Erythroblast (primary cell): ENCODE data around the gene HLA-DMB.

Source experiments
- GATA1 ChIP-seq: IDR thresholded peaks from 2 replicates; pipeline ENCODE4 v1.6.1; 2011; ENCODE audit warnings: low read depth, mild to moderate bottlenecking, control low read depth, low read length, moderate library complexity
- POLR2A ChIP-seq: IDR thresholded peaks from 2 replicates; pipeline ENCODE4 v1.6.1; 2011; ENCODE audit warnings: mild to moderate bottlenecking, low read length

- TF ChIP-seq POLR2A (no peak), GATA1 (no peak)
Measured at GRCh38 chr6:32974541-32975308, 33.9 kb upstream of the HLA-DMB start.
